ENCODE results near the gene RASAL3. TPM values are rescaled to one million over a fixed set of nuclear protein-coding genes. Genes with fewer than 3 reads are reported as not detected.

RASAL3 gene
- total and polyA plus RNA-seq, 2 of the 8 experiments (the other 6 are each of a cell fraction or from before 2014, with no cell fraction given) = 0.19 to 0.63 TPM

GRCh38 chr19:15511671-15512424, 47.5 kb upstream of the RASAL3 start:
- no peak overlapping the region for H3K4me2 ChIP-seq (ENCODE audit: insufficient read depth in 1 of 2, low read depth in 2 of 2, low read length in 2 of 2)
- no peak overlapping the region for H3K14ac ChIP-seq (ENCODE audit: insufficient read length)
- WGBS, 2 experiments (ENCODE audit: extremely low coverage in 1 of 2, insufficient coverage in 1 of 2, insufficient read length in 1 of 2, insufficient replicate concordance in 2 of 2, low coverage in 1 of 2, low lambda C conversion rate in 2 of 2, missing lambda C conversion rate in 1 of 2) = 81% methylated on average over 19 of the region's 19 CpGs; no CpG with 5 or more reads in 1 of the 2 experiments
- H4K8ac ChIP-seq (ENCODE audit: extremely low read depth, insufficient read depth, low read length) = no peak overlapping the region
- no peaks in the 10 kb centered on the region for H3K36me3 ChIP-seq (ENCODE audit: control insufficient read depth in 2 of 4, insufficient read depth in 4 of 4, low read length in 3 of 4)
- DNase-seq (ENCODE audit: low read depth in 1 of 2, low spot score in 2 of 2) = no peak
- H3K27ac ChIP-seq (ENCODE audit: low read depth, low read length) = no peak overlapping the region
- POLR2A ChIA-PET (ENCODE audit: partially characterized antibody) = no interaction called here
- H2AK5ac ChIP-seq (ENCODE audit: low read depth, low read length) = no peak overlapping the region
- no peaks in the 10 kb centered on the region for H3K79me1 ChIP-seq (ENCODE audit: low read depth, low read length)
- no peak overlapping the region for H4K91ac ChIP-seq (replicated peaks; ENCODE audit: insufficient read length, low read length)
- no peak overlapping the region for H3K56ac ChIP-seq (replicated peaks; ENCODE audit: insufficient read length, low read depth, low read length)
- no peak overlapping the region for H2BK5ac ChIP-seq (ENCODE audit: low read depth, low read length)
- no peaks in the 10 kb centered on the region for H3K23me2 ChIP-seq (ENCODE audit: low read depth, low read length)
- H3K4me1 ChIP-seq (replicated peaks in 1 of 4; ENCODE audit: control insufficient read depth in 3 of 4, insufficient read depth in 4 of 4, low read length in 3 of 4) = no peaks in the 10 kb centered on the region; a peak in 1 of 7 replicates
- CTCF ChIA-PET (ENCODE audit: partially characterized antibody) = interaction anchor here (0.6 kb wide), 1 partner anchor 969 kb away, joined by 3 read pairs; no protein-coding TSS in a partner anchor
- H2AFZ ChIP-seq (ENCODE audit: low read length) = no peak overlapping the region
- no peaks in the 10 kb centered on the region for H4K20me1 ChIP-seq (replicated peaks in 1 of 2; ENCODE audit: control insufficient read depth in 1 of 2, insufficient read depth in 2 of 2, low read length in 2 of 2)
- H3K9me3 ChIP-seq (ENCODE audit: insufficient read depth in 2 of 2, low read depth in 1 of 2, low read length in 1 of 2) = peaks cover 45 to 69% of the 10 kb centered on the region in 2 experiments
- no peak overlapping the region for H2BK120ac ChIP-seq (replicated peaks; ENCODE audit: low read depth, low read length)
- no peak overlapping the region for H2BK20ac ChIP-seq (ENCODE audit: low read length)
- no peak overlapping the region for H3K23ac ChIP-seq (ENCODE audit: insufficient read length)
- H3K4ac ChIP-seq (replicated peaks; ENCODE audit: insufficient read length, low read depth, low read length) = no peak overlapping the region
- H3K9ac ChIP-seq (replicated peaks in 1 of 4; ENCODE audit: extremely low read depth in 1 of 4, low read depth in 3 of 4, low read length in 3 of 4) = no peak overlapping the region
- H3K27me3 ChIP-seq (replicated peaks in 1 of 4; ENCODE audit: control insufficient read depth in 3 of 4, extremely low read depth in 1 of 4, insufficient read depth in 3 of 4, low read length in 3 of 4) = no peaks in the 10 kb centered on the region
- no peak overlapping the region for H2BK12ac ChIP-seq (ENCODE audit: low read depth, low read length)
- H3K18ac ChIP-seq (ENCODE audit: extremely low read depth, low read length) = no peak overlapping the region
- no peak for FAIRE-seq
- no peak for TF ChIP-seq SP1 (IDR thresholded peaks at IDR 0.05; ENCODE audit: low read depth, low read length)
- no peak for TF ChIP-seq E2F6 (IDR thresholded peaks at IDR 0.05)
- TF ChIP-seq ZNF274 (IDR thresholded peaks at IDR 0.05; ENCODE audit: borderline replicate concordance, extremely low read depth, low read length) = no peak
- TF ChIP-seq CEBPB (IDR thresholded peaks at IDR 0.05; ENCODE audit: low read depth, low read length) = no peak
- no peak for TF ChIP-seq JUN (IDR thresholded peaks at IDR 0.05; ENCODE audit: low read depth, low read length)
- no peak for TF ChIP-seq NANOG (IDR thresholded peaks at IDR 0.05; ENCODE audit: insufficient read depth, low read depth, low read length, poor library complexity, severe bottlenecking)
- no peak for TF ChIP-seq CREB1 (IDR thresholded peaks at IDR 0.05)
- no peak for TF ChIP-seq MAX (IDR thresholded peaks at IDR 0.05)
- no peak for TF ChIP-seq TEAD4 (IDR thresholded peaks at IDR 0.05; ENCODE audit: low read depth, low read length)
- no peak for TF ChIP-seq KDM5A (IDR thresholded peaks at IDR 0.05; ENCODE audit: low read length)
- no peaks in the 10 kb centered on the region for H3K79me2 ChIP-seq (ENCODE audit: control insufficient read depth in 1 of 2, insufficient read depth in 2 of 2, low read length in 2 of 2)
- no peak overlapping the region for H3K4me3 ChIP-seq (ENCODE audit: extremely low read depth in 1 of 4, insufficient read depth in 2 of 4, low read depth in 3 of 4, low read length in 4 of 4)
- H2BK15ac ChIP-seq (ENCODE audit: low read length) = no peak overlapping the region
- H4K5ac ChIP-seq (ENCODE audit: insufficient read length, low read depth, low read length) = no peak overlapping the region

Data from H1 (cell line).